GM12878 (cell line): ENCODE data around the gene PCYOX1L. TPM values are rescaled to one million over a fixed set of nuclear protein-coding genes. Genes with fewer than 3 reads are reported as not detected.

Experiments used
- ATAC-seq: fragments of 200-7000 bp; cut with Tn5 transposase; 3 replicates; pipeline ENCODE4 v1.9.1; 2020; ENCODE audit warnings: mild to moderate bottlenecking, moderate library complexity
- BruUV-seq: library from RNA; stranded (reverse); fragments of 400-500 nt; replicated peaks from 2 replicates; lab custom pipeline; 2021; lab: Mats Ljungman, UMichigan
- CTCF ChIA-PET: fragments of 300-600 bp; sonication (Branson Sonifier 250); formaldehyde crosslinking; extraction: SDS; loops from one replicate; lab custom pipeline; 2021; ENCODE audit warnings: inconsistent platforms; lab: Yijun Ruan, JAX
- POLR2A ChIA-PET: fragments of 350-600 bp; formaldehyde crosslinking; extraction: SDS; loops from one replicate; lab custom pipeline; 2021; ENCODE audit warnings: inconsistent platforms; lab: Charles Lee
- RAD21 ChIA-PET: fragments of 300-600 bp; sonication (Branson Sonifier 250); formaldehyde crosslinking; loops from one replicate; lab custom pipeline; 2023; ENCODE audit warnings: antibody characterized with exemption; ENCODE audit not compliant: unreplicated experiment; lab: Charles Lee
- SMC1A ChIA-PET: fragments of 300-600 bp; sonication (Branson Sonifier 250); formaldehyde crosslinking; loops from one replicate; lab custom pipeline; 2023; ENCODE audit not compliant: unreplicated experiment, uncharacterized antibody; lab: Charles Lee
- DNase-seq: peaks from one replicate; pipeline ENCODE4 v3.0.0-alpha.2; 2011; ENCODE audit warnings: low read depth, low spot score
- FAIRE-seq: peaks from 3 replicates; lab custom pipeline; 2011; peaks lifted over from hg19 to GRCh38; lab: Jason Lieb, UNC
- H2AFZ ChIP-seq: 2 replicates; pipeline ENCODE4 v1.6.0; 2011; ENCODE audit warnings: low read depth, low read length, control low read depth; ENCODE audit not compliant: control insufficient read depth
- H3K27ac ChIP-seq: 2 replicates; pipeline ENCODE4 v1.5.1; 2011; ENCODE audit warnings: control low read depth; ENCODE audit not compliant: control insufficient read depth, insufficient read depth
- H3K27me3 ChIP-seq, 2 experiments: replicated peaks in 1 of 2; 2 replicates each; pipeline versions ENCODE4 v1.6.0 to v1.6.1; 2011; ENCODE audit warnings: low read length in 1 of 2; ENCODE audit not compliant: control insufficient read depth in 2 of 2, insufficient read depth in 2 of 2
- H3K36me3 ChIP-seq, 2 experiments: 2 replicates each; pipeline ENCODE4 v1.5.1; 2011; ENCODE audit warnings: low read length in 1 of 2; ENCODE audit not compliant: control insufficient read depth in 2 of 2, insufficient read depth in 2 of 2
- H3K4me1 ChIP-seq: 2 replicates; pipeline ENCODE4 v1.6.1; 2011; ENCODE audit warnings: mild to moderate bottlenecking, low read length, moderate library complexity, mixed read lengths; ENCODE audit not compliant: control insufficient read depth, insufficient read depth
- H3K4me2 ChIP-seq: 2 replicates; pipeline ENCODE4 v1.6.0; 2011; ENCODE audit warnings: control low read depth; ENCODE audit not compliant: control insufficient read depth, insufficient read depth
- H3K4me3 ChIP-seq: fragments of 200-600 bp; sonication (generic); 2 replicates; pipeline ENCODE4 v1.5.1; 2016
- H3K79me2 ChIP-seq: 2 replicates; pipeline ENCODE4 v1.6.0; 2011; ENCODE audit warnings: low read length; ENCODE audit not compliant: control insufficient read depth, insufficient read depth
- H3K9ac ChIP-seq: 2 replicates; pipeline ENCODE4 v1.8.0; 2011; ENCODE audit warnings: low read length, control low read depth, mixed read lengths; ENCODE audit not compliant: control insufficient read depth, insufficient read depth
- H3K9me3 ChIP-seq: replicated peaks from 3 replicates; pipeline ENCODE4 v1.5.1; 2011; ENCODE audit warnings: mild to moderate bottlenecking, low read length; ENCODE audit not compliant: control insufficient read depth, insufficient read depth
- H4K20me1 ChIP-seq: 2 replicates; pipeline ENCODE4 v1.6.0; 2011; ENCODE audit not compliant: control insufficient read depth, insufficient read depth
- HDAC2 ChIP-seq: fragments of 200-600 bp; sonication (generic); IDR thresholded peaks from 2 replicates; pipeline ENCODE4 v1.6.1; 2017
- POLR2AphosphoS5 ChIP-seq: IDR thresholded peaks from 2 replicates; pipeline ENCODE4 v1.6.1; 2011; ENCODE audit warnings: mild to moderate bottlenecking, low read length, inconsistent platforms
- WGBS: methylation state at CpG from one replicate; pipeline ENCODE4 v1.1.6; 2016; ENCODE audit warnings: low lambda C conversion rate; ENCODE audit not compliant: insufficient replicate concordance, insufficient coverage; ENCODE audit errors: missing lambda C conversion rate; 5-methylcytosine and 5-hydroxymethylcytosine counted together
- in situ Hi-C: fragments of 300-500 bp; cut with MboI; formaldehyde crosslinking; loops from 9 replicates; pipeline ENCODE4 v1.14.3; 2018; ENCODE audit warnings: mixed read lengths
- intact Hi-C: fragments of 100-400 bp; cut with micrococcal nuclease; formaldehyde crosslinking; loops from one replicate; pipeline ENCODE4 v1.14.2; 2022; ENCODE audit not compliant: unreplicated experiment
- polyA plus RNA-seq, 11 experiments: library from polyadenylated mRNA; depleted of rRNA in 4 of 11; unstranded in 6 of 11; stranded (reverse) in 5 of 11; fragments of >200 nt; fragmentation: Nextera tagmentation in 4 of 11; fragmentation: Illumina TruSeq in 1 of 11; extraction: Ambion mirVana in 4 of 11; extraction: Trizol in 1 of 11; gene quantifications; 1 replicate in 1 of 11; 2 replicates in 10 of 11; pipeline versions ENCODE4 v1.2.1 to v1.2.3, GENCODE V29; 2011 to 2016; ENCODE audit warnings: inconsistent platforms in 2 of 11, missing spikeins in 2 of 11, low read depth in 1 of 11
- total RNA-seq, 4 experiments: library from RNA; depleted of rRNA in 3 of 4; stranded (reverse); fragments of >200 nt in 3 of 4; fragmentation: Illumina TruSeq in 1 of 4; extraction: Trizol in 1 of 4; gene quantifications; 2 replicates each; pipeline versions ENCODE4 v1.2.1 to v1.2.3, GENCODE V29; 2013 to 2021
- TF ChIP-seq, protein P1 (sequence below): fragments of 450-650 bp; conservative IDR thresholded peaks from 2 replicates; pipeline ENCODE4 v1.6.1; 2017; ENCODE audit warnings: mild to moderate bottlenecking, moderate library complexity

The PCYOX1L gene
- total and polyA plus RNA-seq, 10 of the 15 experiments (the other 5 are each of a cell fraction or from before 2014, with no cell fraction given), result 2.9 to 17.0 (median 12.9) TPM

DNA sequence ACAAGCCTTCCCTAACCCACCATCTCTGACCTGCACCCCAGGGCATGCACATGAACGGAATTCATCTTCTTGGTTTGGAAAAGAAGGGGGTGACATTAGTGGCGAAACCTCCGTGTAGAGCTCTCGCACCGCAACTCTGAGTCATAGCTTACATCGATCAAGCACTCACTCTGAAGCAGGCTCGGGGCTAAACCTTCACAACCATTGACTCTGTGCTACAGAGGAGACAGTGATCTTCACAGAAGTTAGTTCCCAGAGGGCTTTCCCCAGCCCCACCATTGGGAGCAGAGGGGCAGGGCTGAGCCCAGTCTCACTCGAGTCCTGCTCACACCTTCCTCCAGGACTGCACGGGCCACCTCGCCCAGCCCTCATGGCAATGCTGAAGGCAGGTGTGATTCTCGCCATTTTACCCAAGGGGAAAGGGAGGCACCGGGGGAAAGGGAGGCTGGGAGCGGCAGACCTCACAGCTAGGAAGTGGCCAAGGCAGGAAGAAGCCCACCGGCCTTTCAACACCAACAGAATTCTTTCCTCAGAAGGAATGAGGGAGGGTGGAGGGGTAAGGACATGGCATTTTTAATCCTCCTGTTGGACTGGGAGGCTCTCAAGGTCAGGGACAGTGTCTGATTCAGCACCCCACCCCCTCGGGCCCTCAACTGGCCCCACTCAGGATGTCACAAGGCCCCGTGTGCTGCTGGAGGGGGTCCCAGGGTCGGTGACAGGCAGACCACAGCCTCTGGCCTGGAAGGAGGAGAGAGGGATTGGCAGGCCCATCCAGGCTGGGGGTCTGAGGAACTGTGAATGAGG lies 47.1 kb downstream of the PCYOX1L start:
- Histone ChIP-seq H4K20me1 (no peaks in the 10 kb centered on the region), H3K4me1 (no peaks in the 10 kb centered on the region), H3K36me3 (no peaks in the 10 kb centered on the region), H2AFZ (no peak overlapping the region), H3K79me2 (no peaks in the 10 kb centered on the region), H3K27me3 (peaks cover 0 to 2% of the 10 kb centered on the region in 2 experiments; a peak in 2 of 4 replicates), H3K27ac (no peak overlapping the region), H3K4me2 (no peak overlapping the region), H3K9me3 (no peaks in the 10 kb centered on the region), H3K9ac (no peak overlapping the region), H3K4me3 (no peak overlapping the region)
- ChIA-PET CTCF (no interaction called here), RAD21 (no interaction called here), POLR2A (no interaction called here), SMC1A (interaction anchor here (0.6 to 1.4 kb wide), 2 partner anchors 19 to 362 kb away, joined by 3 to 4 read pairs; no protein-coding TSS in a partner anchor)
- in situ Hi-C loops (no loop called here), intact Hi-C loops (no loop called here)
- ATAC-seq (no peak; the same call in 2 of the 3 replicates), FAIRE-seq (no peak), DNase-seq (no peak)
- TF ChIP-seq POLR2AphosphoS5 (no peak), HDAC2 (no peak)
- TF ChIP-seq, protein P1, sequence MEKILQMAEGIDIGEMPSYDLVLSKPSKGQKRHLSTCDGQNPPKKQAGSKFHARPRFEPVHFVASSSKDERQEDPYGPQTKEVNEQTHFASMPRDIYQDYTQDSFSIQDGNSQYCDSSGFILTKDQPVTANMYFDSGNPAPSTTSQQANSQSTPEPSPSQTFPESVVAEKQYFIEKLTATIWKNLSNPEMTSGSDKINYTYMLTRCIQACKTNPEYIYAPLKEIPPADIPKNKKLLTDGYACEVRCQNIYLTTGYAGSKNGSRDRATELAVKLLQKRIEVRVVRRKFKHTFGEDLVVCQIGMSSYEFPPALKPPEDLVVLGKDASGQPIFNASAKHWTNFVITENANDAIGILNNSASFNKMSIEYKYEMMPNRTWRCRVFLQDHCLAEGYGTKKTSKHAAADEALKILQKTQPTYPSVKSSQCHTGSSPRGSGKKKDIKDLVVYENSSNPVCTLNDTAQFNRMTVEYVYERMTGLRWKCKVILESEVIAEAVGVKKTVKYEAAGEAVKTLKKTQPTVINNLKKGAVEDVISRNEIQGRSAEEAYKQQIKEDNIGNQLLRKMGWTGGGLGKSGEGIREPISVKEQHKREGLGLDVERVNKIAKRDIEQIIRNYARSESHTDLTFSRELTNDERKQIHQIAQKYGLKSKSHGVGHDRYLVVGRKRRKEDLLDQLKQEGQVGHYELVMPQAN, result no peak
- no TSS peak for BruUV-seq
- 40% methylated on average over 17 of the region's 17 CpGs for WGBS
